Measurements from ENCODE around the gene NOC2L. TPM values are rescaled to one million over a fixed set of nuclear protein-coding genes. Genes with fewer than 3 reads are reported as not detected.

NOC2L gene
- total RNA-seq, 1 donor from 2014 or later, result 46.5 TPM

- intact Hi-C loops (cut with DNase I), result no loop called here
Observed at GRCh38 chr1:954927-955326, 4.1 kb downstream of the NOC2L start.

GRCh38 chr1:953524-954320, 5.3 kb downstream of the NOC2L start:
- peaks cover 83% of the 10 kb centered on the region for H3K36me3 ChIP-seq
- no peak overlapping the region for H3K27ac ChIP-seq
- TF ChIP-seq CTCF (IDR thresholded peaks at IDR 0.05), result no peak
- intact Hi-C loops (cut with DNase I), result no loop called here
- ATAC-seq (no peak), DNase-seq (no peak)
- H3K27me3 ChIP-seq (ENCODE audit: low read depth), result no peaks in the 10 kb centered on the region
- H3K9me3 ChIP-seq, result no peaks in the 10 kb centered on the region
- no peak overlapping the region for H3K4me3 ChIP-seq
- peaks cover 14% of the 10 kb centered on the region for H3K4me1 ChIP-seq

More at GRCh38 chr1:954927-955326, 4.1 kb downstream of the NOC2L start:
- DNase-seq (no peak), ATAC-seq (no peak)
- TF ChIP-seq CTCF (IDR thresholded peaks at IDR 0.05), result no peak
- Histone ChIP-seq H3K9me3 (no peaks in the 10 kb centered on the region), H3K27ac (no peak overlapping the region), H3K4me1 (peaks cover 19% of the 10 kb centered on the region), H3K4me3 (no peak overlapping the region), H3K27me3 (ENCODE audit: low read depth) (no peaks in the 10 kb centered on the region), H3K36me3 (peaks cover 71% of the 10 kb centered on the region)

- Histone ChIP-seq H3K9me3 (no peaks in the 10 kb centered on the region), H3K27ac (no peak overlapping the region), H3K4me1 (peaks cover 5% of the 10 kb centered on the region), H3K4me3 (no peak overlapping the region), H3K27me3 (ENCODE audit: low read depth) (no peaks in the 10 kb centered on the region), H3K36me3 (peaks cover 94% of the 10 kb centered on the region)
- DNase-seq (no peak), ATAC-seq (no peak)
- intact Hi-C loops (cut with DNase I), result no loop called here
- no peak for TF ChIP-seq CTCF (IDR thresholded peaks at IDR 0.05)
Observed at GRCh38 chr1:952603-953002, 6.5 kb downstream of the NOC2L start.

GRCh38 chr1:952201-952600, 6.9 kb downstream of the NOC2L start:
- H3K4me3 ChIP-seq, result no peak overlapping the region
- ATAC-seq (no peak), DNase-seq (no peak)
- H3K27me3 ChIP-seq (ENCODE audit: low read depth), result no peaks in the 10 kb centered on the region
- peaks cover under 1% of the 10 kb centered on the region for H3K4me1 ChIP-seq
- H3K36me3 ChIP-seq, result peaks cover 98% of the 10 kb centered on the region
- no peak for TF ChIP-seq CTCF (IDR thresholded peaks at IDR 0.05)
- no peak overlapping the region for H3K27ac ChIP-seq
- no peaks in the 10 kb centered on the region for H3K9me3 ChIP-seq
- intact Hi-C loops (cut with DNase I), result no loop called here

GRCh38 chr1:951364-951763, 7.7 kb downstream of the NOC2L start:
- Histone ChIP-seq H3K9me3 (no peaks in the 10 kb centered on the region), H3K4me3 (no peak overlapping the region), H3K27ac (no peak overlapping the region), H3K36me3 (peaks cover 99% of the 10 kb centered on the region), H3K4me1 (no peaks in the 10 kb centered on the region), H3K27me3 (ENCODE audit: low read depth) (no peaks in the 10 kb centered on the region)
- DNase-seq, result no peak
- TF ChIP-seq CTCF (IDR thresholded peaks at IDR 0.05), result peak; percentile 8
- no peak for ATAC-seq
- intact Hi-C loops (cut with DNase I), result no loop called here
